Ovary (tissue), 9 donors: ENCODE data around the gene SORL1. TPM values are rescaled to one million over a fixed set of nuclear protein-coding genes. Genes with fewer than 3 reads are reported as not detected.

Experiments used
- DNase-seq, 5 donors: peaks; one replicate each; pipeline ENCODE4 v3.0.0-alpha.2; 2019 to 2020
- H3K27ac ChIP-seq, 2 donors: fragments of 200-600 bp; one replicate each; pipeline versions ENCODE4 v1.5.1 to v1.8.0; 2019 to 2022
- H3K27me3 ChIP-seq: fragments of 200-600 bp; one replicate; pipeline ENCODE4 v1.8.0; 2022
- H3K36me3 ChIP-seq: fragments of 200-600 bp; sonication (generic); one replicate; pipeline ENCODE4 v1.5.1; 2019
- H3K4me1 ChIP-seq: one replicate; pipeline ENCODE4 v1.8.1; 2013; ENCODE audit warnings: mild to moderate bottlenecking, moderate library complexity; ENCODE audit not compliant: insufficient read depth
- H3K4me3 ChIP-seq: fragments of 200-600 bp; sonication (generic); one replicate; pipeline ENCODE4 v1.5.1; 2017
- H3K9me3 ChIP-seq, 2 donors: fragments of 200-600 bp in 1 of 2; sonication (generic) in 1 of 2; one replicate each; pipeline versions ENCODE4 v1.5.1 to v1.8.1; 2013 to 2019; ENCODE audit warnings: mild to moderate bottlenecking in 1 of 2, moderate library complexity in 1 of 2
- EP300 ChIP-seq: sonication (generic); formaldehyde crosslinking; IDR thresholded peaks from one replicate; pipeline ENCODE4 v1.6.1; 2017; ENCODE audit warnings: antibody characterized with exemption
- POLR2A ChIP-seq: fragments of 450-650 bp; IDR thresholded peaks from one replicate; pipeline ENCODE4 v1.6.1; 2017; ENCODE audit warnings: antibody characterized with exemption, mild to moderate bottlenecking, moderate library complexity
- WGBS, 3 donors: extraction: QIAGEN DNeasy Blood & Tissue Kit in 1 of 3; methylation state at CpG; one replicate each; pipeline versions ENCODE4 v1.1.5 to v1.1.7; 2013 to 2017; 5-methylcytosine and 5-hydroxymethylcytosine counted together
- intact Hi-C, 4 donors: fragments of 100-400 bp; cut with DNase I; formaldehyde crosslinking; loops; one replicate each; pipeline versions ENCODE4 v1.11.0 to v1.15.1; 2022 to 2023
- polyA plus RNA-seq, 2 donors: library from polyadenylated mRNA; stranded (reverse); fragments of 200-250 nt in 1 of 2; fragments of 350-450 nt in 1 of 2; fragmentation: Illumina TruSeq in 1 of 2; extraction: RNeasy Lipid Tissue Mini Kit (QIAGEN cat#74804) in 1 of 2; gene quantifications; one replicate each; pipeline ENCODE4 v1.2.3, GENCODE V29; 2013 to 2014
- total RNA-seq, 7 donors: library from RNA; depleted of rRNA in 2 of 7; stranded (reverse); fragments of >200 nt in 2 of 7; fragmentation: NEBNext Ultra II Directional in 3 of 7; extraction: Animal tissue kit (Norgen Biotek cat#: 25700) in 3 of 7; gene quantifications; one replicate each; pipeline versions ENCODE4 v1.1.0 to v1.2.4, GENCODE V29; 2016 to 2023
- TF ChIP-seq, protein P1 (sequence below), 3 donors: fragments of 450-650 bp in 2 of 3; fragments of 200-600 bp in 1 of 3; IDR thresholded peaks; one replicate each; pipeline versions ENCODE4 v1.5.1 to v1.8.0; 2016 to 2022; ENCODE audit warnings: antibody characterized with exemption in 3 of 3, mild to moderate bottlenecking in 1 of 3
- donor health status: DM: no; HTN: no; CAD: no; lungs with moderate emphysema.
- donor health status: DM: no; HTN: no; CAD: no.
- donor health status: Bipolar disorder and iron deficiency.
- donor health status: DM: yes; HTN: yes; CAD: no.
- donor health status: DM: no; HTN: no; CAD: no.
- donor health status: DM: yes; HTN: yes; CAD: no.

SORL1 gene
- total and polyA plus RNA-seq, 9 donors, result 2.9 to 64.5 (median 23.4) TPM

DNA sequence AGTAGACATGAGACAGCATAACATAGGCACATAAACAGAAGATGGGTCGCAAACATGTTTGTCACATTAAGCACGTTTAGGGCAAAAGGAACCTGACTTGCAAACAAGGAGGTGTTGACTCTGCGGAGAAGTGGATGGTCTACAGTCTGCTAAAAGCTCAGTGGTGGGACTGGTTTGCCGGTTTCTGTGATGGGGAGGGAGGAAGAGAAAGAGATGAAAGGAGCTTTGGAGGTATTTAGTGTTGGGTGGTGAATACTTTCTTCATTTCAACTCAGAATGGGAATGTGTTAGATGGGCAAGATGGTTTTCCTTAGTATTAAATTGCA lies 192.0 kb downstream of the SORL1 start:
- WGBS, 3 donors, result 76 to 83% (median 76%) methylated on average over 4 of the region's 4 CpGs
- Histone ChIP-seq H3K36me3 (no peaks in the 10 kb centered on the region), H3K4me3 (no peak overlapping the region), H3K27me3 (no peaks in the 10 kb centered on the region), H3K27ac (no peak overlapping the region), H3K4me1 (no peaks in the 10 kb centered on the region), H3K9me3 (no peaks in the 10 kb centered on the region)
- no peak for DNase-seq
- TF ChIP-seq, protein P1, sequence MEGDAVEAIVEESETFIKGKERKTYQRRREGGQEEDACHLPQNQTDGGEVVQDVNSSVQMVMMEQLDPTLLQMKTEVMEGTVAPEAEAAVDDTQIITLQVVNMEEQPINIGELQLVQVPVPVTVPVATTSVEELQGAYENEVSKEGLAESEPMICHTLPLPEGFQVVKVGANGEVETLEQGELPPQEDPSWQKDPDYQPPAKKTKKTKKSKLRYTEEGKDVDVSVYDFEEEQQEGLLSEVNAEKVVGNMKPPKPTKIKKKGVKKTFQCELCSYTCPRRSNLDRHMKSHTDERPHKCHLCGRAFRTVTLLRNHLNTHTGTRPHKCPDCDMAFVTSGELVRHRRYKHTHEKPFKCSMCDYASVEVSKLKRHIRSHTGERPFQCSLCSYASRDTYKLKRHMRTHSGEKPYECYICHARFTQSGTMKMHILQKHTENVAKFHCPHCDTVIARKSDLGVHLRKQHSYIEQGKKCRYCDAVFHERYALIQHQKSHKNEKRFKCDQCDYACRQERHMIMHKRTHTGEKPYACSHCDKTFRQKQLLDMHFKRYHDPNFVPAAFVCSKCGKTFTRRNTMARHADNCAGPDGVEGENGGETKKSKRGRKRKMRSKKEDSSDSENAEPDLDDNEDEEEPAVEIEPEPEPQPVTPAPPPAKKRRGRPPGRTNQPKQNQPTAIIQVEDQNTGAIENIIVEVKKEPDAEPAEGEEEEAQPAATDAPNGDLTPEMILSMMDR (IDR thresholded peaks at IDR 0.05), result no peak
- no peak for TF ChIP-seq POLR2A
- no peak for TF ChIP-seq EP300
- intact Hi-C loops, result no loop called here

DNA sequence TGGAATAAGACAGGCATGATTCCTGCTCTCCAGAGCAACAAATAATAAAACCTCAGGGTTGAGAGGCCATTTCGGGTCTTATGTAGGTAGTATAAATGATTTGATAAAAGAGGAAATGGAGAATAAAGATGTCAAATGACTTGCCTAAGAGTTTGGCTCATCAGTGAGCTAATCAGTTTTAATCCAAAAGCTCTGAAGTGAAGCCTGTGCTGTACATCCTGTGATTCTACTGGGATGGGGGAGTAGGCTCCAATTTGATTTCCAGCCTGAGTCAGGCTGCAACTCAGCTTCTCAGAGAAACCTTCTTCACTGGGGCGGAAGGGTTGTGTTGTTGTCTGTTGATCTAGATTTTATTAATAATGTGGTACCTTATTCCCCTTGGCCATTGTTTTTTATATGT lies 192.9 kb downstream of the SORL1 start:
- Histone ChIP-seq H3K4me3 (no peak overlapping the region), H3K36me3 (no peaks in the 10 kb centered on the region), H3K27me3 (no peaks in the 10 kb centered on the region), H3K9me3 (no peaks in the 10 kb centered on the region), H3K27ac (no peak overlapping the region), H3K4me1 (no peaks in the 10 kb centered on the region)
- DNase-seq, result no peak
- TF ChIP-seq, protein P1 (IDR thresholded peaks at IDR 0.05), result no peak
- TF ChIP-seq POLR2A (no peak), EP300 (no peak)
- WGBS, 3 donors, result 73 to 86% (median 79%) methylated on average over 2 of the region's 2 CpGs
- intact Hi-C loops, result no loop called here

DNA sequence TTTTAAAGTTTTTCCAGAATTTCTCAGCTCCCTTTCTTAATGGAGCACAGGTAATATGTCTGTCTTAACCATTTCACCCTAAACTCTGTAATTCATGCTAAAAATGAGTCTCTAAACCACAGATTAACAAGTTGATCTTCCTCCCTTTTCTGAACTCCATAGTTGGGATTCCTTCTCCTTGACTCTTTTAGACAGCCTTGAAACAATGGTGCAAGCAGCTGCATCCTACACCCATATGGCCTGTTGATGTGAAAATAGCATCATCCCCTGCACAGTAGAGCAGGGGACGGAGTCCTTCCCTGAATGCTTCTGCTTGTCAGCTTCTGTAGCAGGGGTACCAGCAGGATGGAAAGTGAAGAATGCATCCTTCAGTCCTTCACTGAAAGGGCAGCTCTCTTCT lies 193.5 kb downstream of the SORL1 start:
- TF ChIP-seq EP300, result no peak
- Histone ChIP-seq H3K36me3 (no peaks in the 10 kb centered on the region), H3K9me3 (no peaks in the 10 kb centered on the region), H3K27ac (no peak overlapping the region), H3K27me3 (no peaks in the 10 kb centered on the region), H3K4me1 (no peaks in the 10 kb centered on the region), H3K4me3 (no peak overlapping the region)
- 68 to 92% (median 92%) methylated on average over 1 of the region's 1 CpG for WGBS, 3 donors
- intact Hi-C loops, result no loop called here
- no peak for DNase-seq

DNA sequence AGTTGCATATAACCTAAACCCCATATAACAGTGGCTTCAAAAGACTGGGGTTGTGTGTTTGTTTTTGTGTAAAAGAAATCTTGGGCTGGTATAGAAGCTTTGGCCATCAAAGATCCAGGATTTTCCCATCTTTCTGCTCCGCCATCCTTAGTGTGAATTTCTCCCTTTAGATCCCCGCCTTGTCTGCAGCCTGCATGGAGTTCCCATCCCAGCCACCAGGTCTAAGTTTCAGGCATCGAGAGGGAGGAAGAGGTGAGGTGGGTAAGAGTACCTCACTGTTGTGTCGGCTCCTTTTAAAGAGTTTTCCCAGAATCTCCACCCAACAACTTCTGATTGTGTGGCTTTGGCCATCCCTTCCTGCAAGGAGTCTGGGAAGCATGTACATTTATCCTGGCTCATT lies 196.2 kb downstream of the SORL1 start:
- no peak for DNase-seq
- Histone ChIP-seq H3K9me3 (no peaks in the 10 kb centered on the region), H3K4me3 (no peak overlapping the region), H3K27ac (no peak overlapping the region), H3K4me1 (no peaks in the 10 kb centered on the region), H3K36me3 (no peaks in the 10 kb centered on the region), H3K27me3 (no peaks in the 10 kb centered on the region)
- TF ChIP-seq POLR2A (no peak), EP300 (no peak)
- TF ChIP-seq, protein P1 (IDR thresholded peaks at IDR 0.05), result no peak
- intact Hi-C loops, result no loop called here
- 96 to 97% (median 96%) methylated on average over 4 of the region's 4 CpGs for WGBS, 3 donors

DNA sequence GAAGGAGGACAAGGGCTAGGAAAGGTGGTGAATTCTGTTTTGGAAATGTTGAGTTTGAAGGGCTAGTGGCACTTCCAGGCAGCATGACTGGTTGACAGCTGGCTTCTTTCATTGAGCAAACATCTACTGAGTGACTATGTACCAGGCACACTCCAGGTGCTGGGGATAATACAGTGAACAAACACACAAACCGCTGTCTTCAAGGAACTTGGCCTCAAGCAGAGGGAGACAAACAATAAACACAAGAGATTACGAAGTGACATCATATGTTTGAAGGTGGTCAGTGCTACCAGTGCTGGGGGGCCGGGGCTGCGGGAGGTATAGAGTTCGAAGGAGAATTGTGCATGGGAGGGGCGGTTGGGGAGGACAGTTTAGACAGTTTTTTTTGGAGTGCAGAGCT lies 197.7 kb downstream of the SORL1 start:
- Histone ChIP-seq H3K36me3 (no peaks in the 10 kb centered on the region), H3K27me3 (no peaks in the 10 kb centered on the region), H3K9me3 (no peaks in the 10 kb centered on the region), H3K4me1 (no peaks in the 10 kb centered on the region), H3K4me3 (no peak overlapping the region), H3K27ac (no peak overlapping the region)
- no peak for DNase-seq
- no peak for TF ChIP-seq POLR2A
- 44 to 60% (median 44%) methylated on average over 6 of the region's 6 CpGs for WGBS, 3 donors
- intact Hi-C loops, result loop anchor here in 3 of 4 donors (5.0 kb wide), 1 partner anchor 858 kb away; no protein-coding TSS in a partner anchor
